GM12891 (cell line): ENCODE measurements around the gene PIK3R3.

ENCODE experiments used
- POLR2A ChIP-seq: IDR thresholded peaks from 2 replicates; pipeline ENCODE4 v1.6.1; 2011; ENCODE audit warnings: low read depth, low read length, control low read depth
- POLR2AphosphoS5 ChIP-seq: IDR thresholded peaks from 2 replicates; pipeline ENCODE4 v1.6.1; 2011; ENCODE audit warnings: low read depth, low read length, control low read depth
- SPI1 ChIP-seq: IDR thresholded peaks from 2 replicates; pipeline ENCODE4 v1.6.1; 2011; ENCODE audit warnings: low read depth, low read length, control low read depth
- TAF1 ChIP-seq: IDR thresholded peaks from 2 replicates; pipeline ENCODE4 v1.6.1; 2011; ENCODE audit warnings: low read depth, low read length, control low read depth

GRCh38 chr1:46030876-46031660, 101.4 kb downstream of the PIK3R3 start:
- TF ChIP-seq POLR2AphosphoS5 (no peak), POLR2A (no peak), TAF1 (no peak), SPI1 (no peak)
